PFSK-1 (cell line): ENCODE results near the gene GPATCH2.

Source experiments
- POLR2AphosphoS5 ChIP-seq: IDR thresholded peaks from 2 replicates; pipeline ENCODE4 v1.6.1; 2012; ENCODE audit warnings: low read depth, mild to moderate bottlenecking, control low read depth, low read length, moderate library complexity
- SIN3A ChIP-seq: IDR thresholded peaks from 2 replicates; pipeline ENCODE4 v1.6.1; 2012; ENCODE audit warnings: mild to moderate bottlenecking, low read length, moderate library complexity, borderline replicate concordance; ENCODE audit not compliant: insufficient read depth
- TAF1 ChIP-seq: IDR thresholded peaks from 2 replicates; pipeline ENCODE4 v1.6.1; 2012; ENCODE audit warnings: low read length, control low read depth, borderline replicate concordance; ENCODE audit not compliant: insufficient read depth

DNA sequence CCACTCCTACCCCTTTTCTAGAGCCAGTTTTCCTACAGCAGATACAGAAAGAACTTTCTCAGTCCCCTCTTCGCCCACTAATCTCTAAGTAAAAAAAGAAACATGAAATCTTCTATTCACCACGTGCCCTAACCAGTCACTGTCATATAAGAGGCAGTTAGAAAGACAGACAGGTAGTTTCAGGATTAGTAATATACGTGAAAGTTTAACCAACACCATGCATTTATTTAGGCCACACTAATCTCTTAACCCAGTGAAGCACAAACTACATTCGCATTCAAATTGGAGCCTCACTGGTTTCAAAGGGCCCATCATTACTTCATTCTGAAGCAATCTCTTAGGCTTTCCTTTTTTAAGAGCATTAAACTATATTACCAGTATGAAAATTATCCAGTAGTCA is 10.1 kb downstream of the GPATCH2 start:
- TF ChIP-seq SIN3A (no peak), TAF1 (no peak), POLR2AphosphoS5 (no peak)
